D721Med (cell line): ENCODE data around the gene TMIGD2.

Experiments
- DNase-seq: peaks from one replicate; pipeline ENCODE4 v3.0.0; 2011; ENCODE audit warnings: low spot score; ENCODE audit not compliant: insufficient read length
- FAIRE-seq: peaks from 2 replicates; lab custom pipeline; 2011; peaks lifted over from hg19 to GRCh38; lab: Jason Lieb, UNC
- CTCF ChIP-seq: IDR thresholded peaks from 2 replicates; pipeline ENCODE4 v1.5.1; 2012; ENCODE audit warnings: mild to moderate bottlenecking, control low read depth; ENCODE audit not compliant: insufficient read depth; ENCODE audit errors: missing control alignments

Gene TMIGD2

GRCh38 chr19:4301590-4302242 lies 473 bp downstream of the TMIGD2 start:
- DNase-seq = no peak
- TF ChIP-seq CTCF = no peak
- FAIRE-seq = no peak

- FAIRE-seq = no peak
- DNase-seq = no peak
- TF ChIP-seq CTCF = no peak
These were observed 1.6 kb downstream of the TMIGD2 start for GRCh38 chr19:4300589-4300988.

GRCh38 chr19:4298810-4299550 lies 3.2 kb downstream of the TMIGD2 start:
- FAIRE-seq = no peak
- DNase-seq = no peak
- TF ChIP-seq CTCF = no peak

- no peak for TF ChIP-seq CTCF
- DNase-seq (no peak), FAIRE-seq (no peak)
These were observed 4.0 kb downstream of the TMIGD2 start for GRCh38 chr19:4297901-4298809.

GRCh38 chr19:4295972-4296771 lies 6.0 kb downstream of the TMIGD2 start:
- FAIRE-seq (no peak), DNase-seq (no peak)
- no peak for TF ChIP-seq CTCF

- FAIRE-seq (no peak), DNase-seq (no peak)
- no peak for TF ChIP-seq CTCF
These were observed 7.8 kb downstream of the TMIGD2 start for GRCh38 chr19:4294389-4294788.
